ENCODE results near the gene ARHGEF10L.

The ARHGEF10L gene

GRCh38 chr1:17665054-17665453 is 125.6 kb downstream of the ARHGEF10L start:
- DNase-seq = no peak

GRCh38 chr1:17665950-17666720 is 126.6 kb downstream of the ARHGEF10L start:
- peak in 1 of 3 experiments; percentile 14 for DNase-seq

- peak in 1 of 3 experiments; percentile 44 for DNase-seq
Observed at GRCh38 chr1:17667641-17668040, 128.1 kb downstream of the ARHGEF10L start.

DNA sequence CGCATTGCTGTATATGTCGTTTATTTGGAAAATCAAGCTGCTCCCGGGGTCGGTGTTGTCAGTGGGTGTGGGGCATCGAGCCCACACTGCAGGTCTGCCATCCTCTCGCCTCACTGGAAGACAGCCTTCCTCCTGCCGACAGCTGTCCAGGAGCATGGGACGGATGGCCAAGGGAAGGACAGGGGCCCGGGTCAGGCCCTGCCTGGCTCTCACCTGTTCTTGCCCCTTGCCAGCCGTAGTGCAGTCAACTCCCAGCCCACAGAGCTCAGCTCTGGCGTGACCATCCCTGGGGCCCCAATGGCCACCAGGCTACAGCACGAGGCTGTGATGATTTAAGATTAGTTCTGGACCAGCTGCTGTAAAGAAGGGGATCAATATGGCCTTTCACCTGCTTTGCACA is 128.7 kb downstream of the ARHGEF10L start:
- no peak for DNase-seq

DNA sequence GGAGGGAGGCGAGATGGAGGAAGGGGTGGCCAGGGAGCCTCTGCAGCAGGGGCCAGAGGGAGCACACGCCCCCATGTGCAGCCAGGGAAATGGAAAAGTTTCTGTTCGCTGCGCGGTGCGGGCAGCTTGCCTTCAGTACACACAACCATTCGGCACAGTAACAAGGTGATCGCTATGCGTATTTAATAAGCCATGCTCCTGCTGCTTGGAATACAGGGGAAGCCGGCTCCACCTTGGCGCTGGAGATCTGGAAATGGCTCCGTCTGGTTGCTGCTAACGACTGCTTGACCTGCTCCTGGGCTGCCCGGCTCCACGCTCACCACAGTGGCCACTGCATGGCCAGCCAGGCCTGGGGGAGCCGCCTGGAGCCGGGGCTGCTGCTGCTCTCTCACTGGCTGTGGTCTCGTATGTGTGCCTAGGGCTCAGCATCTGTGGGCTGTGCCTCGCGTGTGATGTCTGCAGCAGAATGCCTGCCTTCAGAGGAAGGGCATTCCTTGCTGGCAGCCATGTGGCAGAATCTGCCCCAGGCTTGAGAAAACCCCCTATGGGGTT is 129.2 kb downstream of the ARHGEF10L start:
- no peak for DNase-seq

DNA sequence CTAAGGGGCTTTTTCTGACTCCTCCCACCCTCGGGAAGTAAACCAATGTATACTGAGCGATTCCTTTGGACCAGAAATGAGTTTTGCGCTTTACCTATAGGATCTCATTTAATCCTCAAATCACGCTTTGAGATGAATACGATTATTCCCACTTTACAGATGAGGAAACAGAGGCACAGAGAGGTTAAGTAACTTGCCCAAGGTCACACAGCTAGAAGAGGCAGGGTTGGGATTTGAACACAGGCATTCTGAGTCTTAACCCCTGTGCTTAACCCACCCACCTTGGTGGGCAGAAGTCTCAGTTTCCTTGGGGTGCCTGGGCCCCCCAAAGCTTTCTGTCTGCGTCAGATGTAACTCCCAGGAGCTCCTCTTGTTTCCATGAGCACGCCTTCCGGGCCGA is 129.8 kb downstream of the ARHGEF10L start:
- DNase-seq = no peak

DNA sequence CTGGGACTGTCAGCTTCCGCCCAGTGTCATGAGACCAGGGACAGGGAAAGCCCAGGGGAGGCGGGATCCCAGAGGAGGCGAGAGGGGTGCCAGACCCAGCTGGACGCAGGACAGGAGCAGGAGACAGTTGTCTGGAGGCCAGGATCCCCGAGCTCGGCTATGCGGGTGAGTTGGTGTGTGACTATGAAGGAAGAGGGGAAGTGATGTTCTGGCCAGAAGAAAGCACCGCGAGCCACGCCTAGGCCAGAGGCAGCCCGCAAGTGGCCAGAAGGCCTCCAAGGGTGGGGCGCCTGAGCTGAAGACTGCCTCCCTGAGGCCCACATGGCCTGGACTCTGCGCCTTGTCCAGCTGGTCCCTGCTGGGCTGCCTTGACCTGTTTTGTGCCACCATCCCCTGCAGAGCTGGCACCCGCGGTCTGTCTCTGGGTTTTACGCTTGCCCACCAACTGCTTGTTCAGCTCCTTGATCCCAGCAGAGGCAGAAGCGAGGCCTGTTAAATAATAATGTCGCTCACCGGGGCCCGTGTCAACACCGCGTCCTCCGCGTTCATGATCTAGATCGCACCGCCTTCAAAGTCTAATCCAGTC is 130.5 kb downstream of the ARHGEF10L start:
- no peak for DNase-seq

DNA sequence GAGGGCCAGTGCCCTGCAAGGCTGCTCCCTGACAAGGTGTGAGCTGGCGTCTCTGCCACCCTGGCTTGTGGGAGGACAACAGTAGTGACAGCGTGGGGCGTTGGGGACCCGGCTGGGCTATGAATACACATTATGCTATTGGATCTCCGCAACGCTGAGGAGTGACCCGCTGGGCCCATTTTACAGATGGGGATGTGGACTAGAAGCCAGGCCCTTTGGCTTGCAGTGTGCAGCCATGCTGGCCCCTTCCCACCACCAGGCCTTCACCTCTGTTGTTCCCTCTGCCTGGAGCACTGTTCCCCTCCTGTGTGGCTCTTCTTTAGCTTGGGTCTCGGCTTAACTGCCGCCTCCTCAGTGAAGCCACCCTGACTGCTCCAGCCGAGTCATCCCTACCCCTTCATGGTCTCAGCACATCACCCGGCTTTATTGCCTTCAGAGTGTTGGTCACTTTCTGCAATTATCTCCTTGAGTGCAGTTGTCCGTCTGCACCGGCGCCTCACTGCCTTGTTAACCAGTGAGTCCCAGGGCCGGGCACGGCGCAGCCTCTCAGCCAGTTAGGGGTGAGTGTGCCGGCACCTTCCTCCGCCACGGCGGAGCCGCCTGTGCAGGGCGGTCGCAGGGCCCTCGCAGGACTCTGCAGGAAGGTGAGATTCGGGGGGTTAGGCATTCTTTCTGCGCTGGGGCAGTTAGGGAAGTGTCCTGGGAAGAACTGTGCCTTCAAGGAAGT is 131.3 kb downstream of the ARHGEF10L start:
- DNase-seq = no peak

DNA sequence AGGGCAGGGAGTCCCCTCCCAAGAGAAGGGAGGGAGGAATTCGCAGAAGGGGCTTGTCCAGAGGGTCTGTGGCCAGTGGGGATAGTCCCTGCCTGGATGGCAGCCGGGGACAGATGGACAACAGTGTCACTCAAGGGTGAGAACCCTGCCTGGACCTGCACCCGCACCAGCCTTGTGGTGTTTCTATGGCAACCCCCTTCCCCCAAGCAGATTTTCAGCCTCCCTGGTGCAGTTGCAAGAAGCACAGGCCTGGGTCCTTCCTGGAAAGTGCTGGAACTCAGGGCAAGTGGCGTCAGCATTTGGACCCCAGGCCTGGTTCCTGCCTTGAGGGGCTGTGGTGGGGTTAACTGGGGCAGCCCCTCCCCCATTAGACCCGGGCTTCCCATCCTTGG is 131.8 kb downstream of the ARHGEF10L start:
- DNase-seq = peak in 2 of 3 experiments; percentile 15 to 54

DNA sequence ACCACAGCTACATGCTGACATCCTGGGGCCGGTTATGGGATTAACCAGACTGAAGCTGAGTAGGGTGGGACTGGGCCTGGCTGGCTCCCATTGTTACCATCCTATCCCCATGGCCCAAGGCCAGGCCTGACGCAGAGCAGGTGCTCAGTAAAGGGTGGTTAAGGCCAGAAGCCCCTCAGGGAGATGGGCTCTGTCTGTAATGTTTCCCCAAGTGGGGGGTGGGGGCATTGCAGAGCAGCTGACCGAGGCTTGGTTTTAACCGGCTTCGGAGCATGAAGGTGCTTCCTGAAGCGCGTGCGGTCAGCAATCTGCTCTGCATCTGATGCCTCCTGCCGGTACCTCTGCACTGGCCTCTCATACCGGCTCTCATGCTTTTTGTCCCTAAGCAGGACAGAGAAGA is 132.2 kb downstream of the ARHGEF10L start:
- peak in 2 of 3 experiments; percentile 9 to 48 for DNase-seq

- peak in 1 of 3 experiments; percentile 3 for DNase-seq
Observed at GRCh38 chr1:17672226-17672625, 132.7 kb downstream of the ARHGEF10L start.

GRCh38 chr1:17673329-17674072 is 134.0 kb downstream of the ARHGEF10L start:
- DNase-seq = peak in 1 of 3 experiments; percentile 38

GRCh38 chr1:17674726-17675500 is 135.4 kb downstream of the ARHGEF10L start:
- DNase-seq = no peak

- DNase-seq = no peak
Observed at GRCh38 chr1:17675744-17676143, 136.2 kb downstream of the ARHGEF10L start.

- DNase-seq = no peak
Observed at GRCh38 chr1:17676387-17677060, 137.0 kb downstream of the ARHGEF10L start.

GRCh38 chr1:17678011-17678410 is 138.5 kb downstream of the ARHGEF10L start:
- DNase-seq = no peak

GRCh38 chr1:17679856-17680255 is 140.4 kb downstream of the ARHGEF10L start:
- no peak for DNase-seq

DNA sequence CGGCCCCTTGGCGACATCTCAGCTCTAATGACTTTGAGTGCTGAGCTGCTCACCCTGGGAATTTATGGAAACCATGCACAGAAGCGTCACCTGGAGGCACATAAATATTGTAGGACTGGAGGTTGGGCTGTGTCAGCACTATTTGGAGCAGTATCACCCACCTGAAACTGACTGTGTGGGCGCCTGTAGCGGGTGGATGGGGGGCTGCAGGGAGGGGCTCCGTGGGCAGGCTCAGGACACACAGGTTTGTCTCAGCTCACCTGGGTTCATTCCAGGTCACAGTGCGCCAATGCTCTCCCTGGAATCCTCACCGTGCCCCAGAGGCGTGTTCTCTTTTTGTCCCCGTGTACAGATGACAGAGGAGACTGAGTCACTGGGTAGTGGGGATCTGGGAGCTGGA is 140.8 kb downstream of the ARHGEF10L start:
- DNase-seq = no peak

GRCh38 chr1:17682400-17682799 is 142.9 kb downstream of the ARHGEF10L start:
- DNase-seq = no peak

DNA sequence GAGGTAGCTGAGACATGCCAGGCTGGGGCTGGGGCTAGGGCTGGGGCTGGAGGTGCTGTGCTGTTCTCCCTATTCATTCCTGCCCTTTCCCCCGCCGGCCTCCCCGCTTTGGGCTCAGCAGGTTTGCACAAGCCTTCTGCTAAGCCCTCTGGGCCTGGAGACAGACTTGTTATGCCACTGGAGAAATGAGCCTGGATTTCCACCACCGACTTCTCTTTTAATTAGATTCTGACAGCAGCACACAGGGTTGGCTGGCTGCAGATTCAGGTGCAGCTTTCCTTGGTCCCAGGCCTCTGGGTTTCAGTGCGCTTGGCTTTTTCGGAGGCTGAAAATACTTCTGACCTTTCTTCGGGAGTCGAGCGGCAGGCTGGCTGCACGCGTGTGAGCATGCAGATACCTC is 144.1 kb downstream of the ARHGEF10L start:
- no peak for DNase-seq

GRCh38 chr1:17684810-17685209 is 145.3 kb downstream of the ARHGEF10L start:
- DNase-seq = no peak

Data from NCI-H1417 (cell line).